Measurements from ENCODE around the gene SYPL1. TPM values are rescaled to one million over a fixed set of nuclear protein-coding genes. Genes with fewer than 3 reads are reported as not detected.
A peak's percentile ranks its signal among the peaks of the same experiment; 100 is the strongest.

The SYPL1 gene
- total and polyA plus RNA-seq, 8 donors: 5.2 to 157 (median 70.6) TPM

GRCh38 chr7:106050002-106050745 is 61.9 kb downstream of the SYPL1 start:
- intact Hi-C loops (cut with DNase I; ENCODE audit: low total_unique reads): no loop called here
- Histone ChIP-seq H3K36me3 (no peaks in the 10 kb centered on the region), H3K27ac (peak overlapping the region in 3 of 5 donors; percentile 4 to 10 (median 8)), H3K4me3 (no peak overlapping the region), H3K27me3 (no peaks in the 10 kb centered on the region), H3K4me1 (peaks cover 0 to 15% (median 5%) of the 10 kb centered on the region in 4 donors), H3K9me3 (no peaks in the 10 kb centered on the region)
- DNase-seq: peak in 1 of 2 donors; percentile 49
- TF ChIP-seq POLR2AphosphoS5 (IDR thresholded peaks at IDR 0.05): peak in 1 of 3 donors; percentile 29
- TF ChIP-seq EP300 (IDR thresholded peaks at IDR 0.05): no peak
- 70 to 85% (median 82%) methylated on average over 11 to 13 of the region's 13 CpGs for WGBS, 5 donors

GRCh38 chr7:106049139-106049752 is 62.9 kb downstream of the SYPL1 start:
- Histone ChIP-seq H3K27ac (no peak overlapping the region), H3K4me1 (peaks cover 0 to 15% (median 5%) of the 10 kb centered on the region in 4 donors), H3K27me3 (peaks cover 0 to under 1% (median 0%) of the 10 kb centered on the region in 3 donors), H3K9me3 (no peaks in the 10 kb centered on the region), H3K36me3 (no peaks in the 10 kb centered on the region), H3K4me3 (no peak overlapping the region)
- no peak for TF ChIP-seq CTCF (IDR thresholded peaks at IDR 0.05)
- TF ChIP-seq POLR2A (IDR thresholded peaks at IDR 0.05): no peak
- no peak for TF ChIP-seq EP300 (IDR thresholded peaks at IDR 0.05)
- TF ChIP-seq POLR2AphosphoS5 (IDR thresholded peaks at IDR 0.05): no peak
- intact Hi-C loops (cut with DNase I; ENCODE audit: low total_unique reads): loop anchor here (10.0 kb wide), 2 partner anchors 294 to 394 kb away; no protein-coding TSS in a partner anchor
- WGBS, 5 donors: 85 to 92% (median 88%) methylated on average over 9 of the region's 9 CpGs
- no peak for DNase-seq

GRCh38 chr7:106048706-106049020 is 63.4 kb downstream of the SYPL1 start:
- H3K27ac ChIP-seq: no peak overlapping the region
- no peaks in the 10 kb centered on the region for H3K36me3 ChIP-seq
- TF ChIP-seq CTCF (IDR thresholded peaks at IDR 0.05): no peak
- WGBS, 5 donors: 93 to 100% (median 94%) methylated on average over 2 of the region's 2 CpGs
- no peak overlapping the region for H3K4me3 ChIP-seq
- peaks cover 0 to 5% (median 0%) of the 10 kb centered on the region in 3 donors for H3K27me3 ChIP-seq
- H3K9me3 ChIP-seq: no peaks in the 10 kb centered on the region
- intact Hi-C loops (cut with DNase I; ENCODE audit: low total_unique reads): loop anchor here (10.0 kb wide), 2 partner anchors 294 to 394 kb away; no protein-coding TSS in a partner anchor
- H3K4me1 ChIP-seq: peaks cover 0 to 15% (median 5%) of the 10 kb centered on the region in 4 donors
- no peak for DNase-seq

GRCh38 chr7:106047818-106048705 is 64.0 kb downstream of the SYPL1 start:
- WGBS, 5 donors: 81 to 86% (median 85%) methylated on average over 10 of the region's 10 CpGs
- Histone ChIP-seq H3K27me3 (peaks cover 0 to 5% (median 0%) of the 10 kb centered on the region in 3 donors), H3K4me1 (peaks cover under 1 to 16% (median 6%) of the 10 kb centered on the region in 4 donors), H3K9me3 (no peaks in the 10 kb centered on the region), H3K4me3 (no peak overlapping the region), H3K27ac (no peak overlapping the region), H3K36me3 (no peaks in the 10 kb centered on the region)
- TF ChIP-seq CTCF (IDR thresholded peaks at IDR 0.05) (no peak), POLR2AphosphoS5 (IDR thresholded peaks at IDR 0.05) (no peak), POLR2A (IDR thresholded peaks at IDR 0.05) (no peak), EP300 (IDR thresholded peaks at IDR 0.05) (no peak)
- intact Hi-C loops (cut with DNase I; ENCODE audit: low total_unique reads): loop anchor here (10.0 kb wide), 2 partner anchors 293 to 393 kb away; no protein-coding TSS in a partner anchor
- DNase-seq: no peak

Measured in stomach (tissue), 9 donors.